Astrocyte (in vitro differentiated cells and primary cell): ENCODE results near the gene ST3GAL4. TPM values are rescaled to one million over a fixed set of nuclear protein-coding genes. Genes with fewer than 3 reads are reported as not detected.

Experiments used
- DNase-seq: peaks from one replicate; pipeline ENCODE4 v3.0.0-alpha.2; 2010; ENCODE audit warnings: low read depth
- FAIRE-seq: peaks from 2 replicates; lab custom pipeline; 2011; peaks lifted over from hg19 to GRCh38; lab: Jason Lieb, UNC
- H2AFZ ChIP-seq: 2 replicates; pipeline ENCODE4 v1.6.0; 2012; ENCODE audit warnings: low read depth, low read length, inconsistent platforms
- H3K27ac ChIP-seq: 2 replicates; pipeline ENCODE4 v1.5.1; 2011; ENCODE audit warnings: low read depth, low read length, inconsistent platforms
- H3K27me3 ChIP-seq: 2 replicates; pipeline ENCODE4 v1.6.0; 2011; ENCODE audit warnings: low read length, inconsistent platforms; ENCODE audit not compliant: insufficient read depth
- H3K36me3 ChIP-seq: 2 replicates; pipeline ENCODE4 v1.5.1; 2011; ENCODE audit warnings: low read length, inconsistent platforms; ENCODE audit not compliant: insufficient read depth
- H3K4me1 ChIP-seq: 2 replicates; pipeline ENCODE4 v1.5.1; 2011; ENCODE audit warnings: low read length, inconsistent platforms; ENCODE audit not compliant: insufficient read depth
- H3K4me2 ChIP-seq: 2 replicates; pipeline ENCODE4 v1.6.0; 2012; ENCODE audit warnings: low read length, inconsistent platforms
- H3K4me3 ChIP-seq: 2 replicates; pipeline ENCODE4 v1.5.1; 2011; ENCODE audit warnings: low read depth, mild to moderate bottlenecking, low read length, inconsistent platforms; ENCODE audit not compliant: insufficient read depth
- H3K79me2 ChIP-seq: 2 replicates; pipeline ENCODE4 v1.6.0; 2012; ENCODE audit warnings: mild to moderate bottlenecking, low read length, inconsistent platforms; ENCODE audit not compliant: insufficient read depth
- H3K9ac ChIP-seq: 2 replicates; pipeline ENCODE4 v1.6.0; 2012; ENCODE audit warnings: mild to moderate bottlenecking, low read length, inconsistent platforms
- H3K9me3 ChIP-seq: 2 replicates; pipeline ENCODE4 v1.5.1; 2012; ENCODE audit warnings: low read depth, mild to moderate bottlenecking, low read length, inconsistent platforms; ENCODE audit not compliant: insufficient read depth
- H4K20me1 ChIP-seq: 2 replicates; pipeline ENCODE4 v1.6.0; 2012; ENCODE audit warnings: low read length, inconsistent platforms; ENCODE audit not compliant: insufficient read depth
- H3K27ac Mint-ChIP-seq: one replicate; pipeline ENCODE4 v1.8.0; 2021; ENCODE audit warnings: mild to moderate bottlenecking, mixed read lengths; ENCODE audit not compliant: unreplicated experiment
- H3K27me3 Mint-ChIP-seq: one replicate; pipeline ENCODE4 v1.8.0; 2021; ENCODE audit warnings: low read depth, mixed read lengths; ENCODE audit not compliant: unreplicated experiment
- H3K36me3 Mint-ChIP-seq: one replicate; pipeline ENCODE4 v1.8.0; 2021; ENCODE audit warnings: low read depth, mixed read lengths; ENCODE audit not compliant: unreplicated experiment
- H3K4me1 Mint-ChIP-seq: one replicate; pipeline ENCODE4 v1.8.0; 2021; ENCODE audit warnings: low read depth, mixed read lengths; ENCODE audit not compliant: unreplicated experiment
- H3K4me3 Mint-ChIP-seq: one replicate; pipeline ENCODE4 v1.8.0; 2021; ENCODE audit warnings: mild to moderate bottlenecking, moderate library complexity, mixed read lengths; ENCODE audit not compliant: unreplicated experiment
- H3K9me3 Mint-ChIP-seq: one replicate; pipeline ENCODE4 v1.8.0; 2021; ENCODE audit warnings: mild to moderate bottlenecking, mixed read lengths; ENCODE audit not compliant: unreplicated experiment
- CTCF ChIP-seq: IDR thresholded peaks from 2 replicates; pipeline ENCODE4 v1.5.1; 2011; ENCODE audit warnings: low read depth, mild to moderate bottlenecking, inconsistent platforms, low read length, moderate library complexity; ENCODE audit not compliant: insufficient read depth
- EZH2 ChIP-seq: IDR thresholded peaks from 2 replicates; pipeline ENCODE4 v1.6.1; 2012; ENCODE audit warnings: mild to moderate bottlenecking, low read length, inconsistent platforms; ENCODE audit not compliant: insufficient read depth
- total RNA-seq: library from RNA; stranded (reverse); gene quantifications from 2 replicates; pipeline ENCODE4 v1.2.1, GENCODE V29; 2021

Gene ST3GAL4
- total RNA-seq, 1 donor from 2014 or later: 12.2 TPM

GRCh38 chr11:126318574-126319373, 36.7 kb upstream of the ST3GAL4 start:
- Histone ChIP-seq H3K36me3 (no peaks in the 10 kb centered on the region), H3K9ac (peak overlapping the region; percentile 71), H3K27ac (peak overlapping the region; percentile 89), H3K27me3 (no peaks in the 10 kb centered on the region), H3K9me3 (no peaks in the 10 kb centered on the region), H3K4me1 (peaks cover 21% of the 10 kb centered on the region), H3K4me3 (peak overlapping the region; percentile 16), H2AFZ (peak overlapping the region; percentile 64), H3K79me2 (no peaks in the 10 kb centered on the region), H4K20me1 (no peaks in the 10 kb centered on the region), H3K4me2 (peak overlapping the region; percentile 75)
- no peak for TF ChIP-seq EZH2
- Mint-ChIP-seq H3K4me3 (no peak overlapping the region), H3K36me3 (peaks cover 6% of the 10 kb centered on the region), H3K4me1 (peaks cover 33% of the 10 kb centered on the region), H3K27me3 (no peaks in the 10 kb centered on the region), H3K9me3 (peaks cover 6% of the 10 kb centered on the region), H3K27ac (peak overlapping the region; percentile 97)
- DNase-seq (peak; percentile 97), FAIRE-seq (peak; percentile 88)

- H3K4me1 ChIP-seq: peaks cover 21% of the 10 kb centered on the region
- H3K9ac ChIP-seq: peak overlapping the region; percentile 71
- no peak overlapping the region for H3K4me3 ChIP-seq
- H3K9me3 ChIP-seq: no peaks in the 10 kb centered on the region
- Mint-ChIP-seq H3K27ac (peak overlapping the region; percentile 97), H3K4me1 (peaks cover 33% of the 10 kb centered on the region), H3K36me3 (peaks cover 6% of the 10 kb centered on the region), H3K9me3 (peaks cover 6% of the 10 kb centered on the region), H3K27me3 (no peaks in the 10 kb centered on the region), H3K4me3 (no peak overlapping the region)
- no peaks in the 10 kb centered on the region for H3K27me3 ChIP-seq
- H3K27ac ChIP-seq: peak overlapping the region; percentile 89
- no peak for TF ChIP-seq CTCF
- no peak for TF ChIP-seq EZH2
- H3K4me2 ChIP-seq: peak overlapping the region; percentile 75
- DNase-seq (no peak), FAIRE-seq (no peak)
- no peaks in the 10 kb centered on the region for H4K20me1 ChIP-seq
- no peak overlapping the region for H2AFZ ChIP-seq
- no peaks in the 10 kb centered on the region for H3K36me3 ChIP-seq
- H3K79me2 ChIP-seq: no peaks in the 10 kb centered on the region
Measured at GRCh38 chr11:126319374-126319740, 36.1 kb upstream of the ST3GAL4 start.

GRCh38 chr11:126322996-126323395, 32.5 kb upstream of the ST3GAL4 start:
- no peaks in the 10 kb centered on the region for H3K36me3 Mint-ChIP-seq
- Histone ChIP-seq H2AFZ (no peak overlapping the region), H3K9ac (no peak overlapping the region), H4K20me1 (no peaks in the 10 kb centered on the region), H3K4me2 (no peak overlapping the region), H3K4me3 (no peak overlapping the region), H3K27ac (no peak overlapping the region), H3K9me3 (no peaks in the 10 kb centered on the region), H3K79me2 (no peaks in the 10 kb centered on the region), H3K36me3 (no peaks in the 10 kb centered on the region), H3K4me1 (peaks cover 15% of the 10 kb centered on the region), H3K27me3 (no peaks in the 10 kb centered on the region)
- H3K4me3 Mint-ChIP-seq: no peak overlapping the region
- H3K27ac Mint-ChIP-seq: no peak overlapping the region
- no peaks in the 10 kb centered on the region for H3K27me3 Mint-ChIP-seq
- H3K4me1 Mint-ChIP-seq: peaks cover 20% of the 10 kb centered on the region
- peaks cover 3% of the 10 kb centered on the region for H3K9me3 Mint-ChIP-seq
- TF ChIP-seq EZH2: no peak
- FAIRE-seq: no peak
- no peak for DNase-seq
